Naive thymus-derived CD4-positive, alpha-beta T cell (primary cell): ENCODE results near the gene GRB10. TPM values are rescaled to one million over a fixed set of nuclear protein-coding genes. Genes with fewer than 3 reads are reported as not detected.

Experiments used
- ATAC-seq: fragments of 150-1000 bp; cut with Tn5 transposase; 2 replicates; pipeline ENCODE4 v1.10.0; 2021; ENCODE audit warnings: mild to moderate bottlenecking, moderate library complexity
- CTCF ChIA-PET: fragments of 350-600 bp; sonication (Branson Sonifier 250); formaldehyde crosslinking; loops from one replicate; lab custom pipeline; 2021; ENCODE audit warnings: antibody characterized with exemption; lab: Charles Lee
- POLR2A ChIA-PET: fragments of 350-600 bp; sonication (Branson Sonifier 250); formaldehyde crosslinking; loops from one replicate; lab custom pipeline; 2021; ENCODE audit warnings: antibody characterized with exemption, inconsistent platforms; lab: Charles Lee
- DNase-seq, 9 donors: peaks; one replicate each; pipeline versions ENCODE4 v3.0.0 to v3.0.0-alpha.2; 2020 to 2022; ENCODE audit warnings: mixed read lengths in 1 of 9
- H3K27ac ChIP-seq: one replicate; pipeline ENCODE4 v1.7.0; 2013; ENCODE audit warnings: mild to moderate bottlenecking, low read depth, low read length, moderate library complexity
- H3K27me3 ChIP-seq, 2 donors: one replicate each; pipeline ENCODE4 v1.7.0; 2013; ENCODE audit warnings: low read length in 2 of 2, mild to moderate bottlenecking in 2 of 2, moderate library complexity in 2 of 2; ENCODE audit not compliant: control insufficient read depth in 2 of 2, insufficient read depth in 2 of 2
- H3K36me3 ChIP-seq, 3 experiments: 1 replicate in 2 of 3; 2 replicates in 1 of 3; pipeline ENCODE4 v1.7.0; 2013; ENCODE audit warnings: low read length in 3 of 3, mild to moderate bottlenecking in 3 of 3, moderate library complexity in 1 of 3; ENCODE audit not compliant: insufficient read depth in 3 of 3, control insufficient read depth in 2 of 3
- H3K4me1 ChIP-seq, 2 donors: one replicate each; pipeline ENCODE4 v1.7.0; 2013; ENCODE audit warnings: low read length in 2 of 2, mild to moderate bottlenecking in 2 of 2, moderate library complexity in 1 of 2; ENCODE audit not compliant: control insufficient read depth in 2 of 2, insufficient read depth in 2 of 2
- H3K4me3 ChIP-seq: 2 replicates; pipeline ENCODE4 v1.7.0; 2013; ENCODE audit warnings: mild to moderate bottlenecking, low read length
- H3K9me3 ChIP-seq, 3 experiments: 1 replicate in 2 of 3; 2 replicates in 1 of 3; pipeline ENCODE4 v1.7.0; 2013; ENCODE audit warnings: low read length in 3 of 3; ENCODE audit not compliant: control insufficient read depth in 2 of 3
- H3K27ac Mint-ChIP-seq, 9 donors: one replicate each; pipeline ENCODE4 v1.8.0; 2020 to 2022; ENCODE audit warnings: mixed read lengths in 9 of 9, mild to moderate bottlenecking in 8 of 9, moderate library complexity in 5 of 9, inconsistent platforms in 2 of 9
- H3K27me3 Mint-ChIP-seq, 5 donors: one replicate each; pipeline ENCODE4 v1.8.0; 2021 to 2022; ENCODE audit warnings: mixed read lengths in 5 of 5, mild to moderate bottlenecking in 1 of 5
- H3K36me3 Mint-ChIP-seq, 5 donors: one replicate each; pipeline ENCODE4 v1.8.0; 2020 to 2022; ENCODE audit warnings: mixed read lengths in 5 of 5, mild to moderate bottlenecking in 3 of 5, inconsistent platforms in 1 of 5
- H3K4me1 Mint-ChIP-seq, 7 donors: one replicate each; pipeline ENCODE4 v1.8.0; 2020 to 2022; ENCODE audit warnings: mixed read lengths in 7 of 7, mild to moderate bottlenecking in 3 of 7, inconsistent platforms in 1 of 7
- H3K4me3 Mint-ChIP-seq, 10 donors: one replicate each; pipeline ENCODE4 v1.8.0; 2020 to 2022; ENCODE audit warnings: mild to moderate bottlenecking in 10 of 10, mixed read lengths in 10 of 10, moderate library complexity in 6 of 10, inconsistent platforms in 2 of 10
- H3K9me3 Mint-ChIP-seq, 11 donors: one replicate each; pipeline ENCODE4 v1.8.0; 2020 to 2022; ENCODE audit warnings: mixed read lengths in 11 of 11, mild to moderate bottlenecking in 4 of 11, inconsistent platforms in 1 of 11, moderate library complexity in 1 of 11
- intact Hi-C, 2 donors: fragments of 100-400 bp; cut with micrococcal nuclease; formaldehyde crosslinking; loops; one replicate each; pipeline ENCODE4 v1.15.1; 2023
- polyA plus RNA-seq, 2 donors: library from polyadenylated mRNA; unstranded; fragments of 300-500 nt; fragmentation: Illumina TruSeq; gene quantifications; one replicate each; pipeline ENCODE4 v1.2.3, GENCODE V29; 2021
- total RNA-seq, 6 experiments: library from RNA in 5 of 6; stranded (reverse) in 5 of 6; gene quantifications; 1 replicate in 5 of 6; 2 replicates in 1 of 6; pipeline ENCODE4 v1.2.3 and lab custom pipeline; 2021 to 2026

Gene GRB10
- total and polyA plus RNA-seq, 7 experiments from 2014 or later = 2.6 to 10.6 (median 6.2) TPM

DNA sequence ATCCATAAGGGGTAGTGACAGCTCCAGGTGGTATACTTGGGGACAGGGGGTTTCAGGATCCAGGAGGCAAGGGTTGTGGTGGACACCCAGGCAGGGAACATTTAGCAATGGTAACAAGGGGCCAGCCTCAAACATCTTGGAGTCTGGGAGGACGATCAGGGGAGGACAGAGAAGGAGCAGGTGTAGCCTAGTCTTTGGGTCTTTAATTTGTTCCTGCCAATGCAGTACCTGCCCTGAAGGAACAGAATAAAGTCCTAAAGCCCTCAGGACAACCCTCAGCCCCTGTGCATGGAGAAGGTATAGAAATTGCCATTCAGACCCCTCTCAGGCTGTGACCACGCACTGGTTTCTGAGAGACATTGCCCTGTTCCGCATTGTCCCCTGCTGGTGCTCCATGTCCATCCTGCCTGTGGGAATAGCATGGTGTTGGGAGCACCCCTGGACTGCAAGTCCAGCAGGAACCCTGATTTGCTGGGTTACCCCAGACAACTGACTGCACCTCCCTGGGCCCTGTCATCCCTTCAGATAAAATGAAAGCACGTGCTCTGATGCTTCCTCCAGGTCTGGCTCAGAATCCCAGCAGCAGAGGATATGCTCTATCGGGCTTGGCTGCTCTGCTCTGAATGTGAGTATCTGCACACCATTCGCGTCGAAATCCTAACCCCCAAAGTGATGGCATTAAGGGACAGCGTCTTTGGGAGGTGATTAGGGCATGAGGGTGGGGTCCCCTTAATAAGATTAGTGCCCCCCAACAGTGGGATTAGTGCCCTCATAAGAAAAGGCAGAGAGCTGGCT is 241.7 kb downstream of the GRB10 start:
- no peaks in the 10 kb centered on the region for H3K27me3 ChIP-seq
- intact Hi-C loops = no loop called here
- H3K9me3 ChIP-seq = no peaks in the 10 kb centered on the region
- Mint-ChIP-seq H3K36me3 (no peaks in the 10 kb centered on the region), H3K27ac (no peak overlapping the region), H3K4me1 (no peaks in the 10 kb centered on the region), H3K9me3 (no peaks in the 10 kb centered on the region), H3K4me3 (no peak overlapping the region), H3K27me3 (peaks cover 0 to 8% (median 2%) of the 10 kb centered on the region in 5 donors)
- DNase-seq (no peak), ATAC-seq (no peak)
- ChIA-PET POLR2A (no interaction called here), CTCF (no interaction called here)
- H3K27ac ChIP-seq = no peak overlapping the region
- H3K4me3 ChIP-seq = no peak overlapping the region
- H3K4me1 ChIP-seq = no peaks in the 10 kb centered on the region
- no peaks in the 10 kb centered on the region for H3K36me3 ChIP-seq

Other genes with a start within 250 kb of the GRB10 start
- not detected for gene DDC, start 217.5 kb downstream of the GRB10 start, total RNA-seq
- gene DDC, start 217.5 kb downstream of the GRB10 start, polyA plus RNA-seq = not detected